Mesendoderm (in vitro differentiated cells): ENCODE measurements around the gene KDF1.

Experiments
- DNase-seq: peaks from one replicate; pipeline ENCODE4 v3.0.0; 2013
- H2AK5ac ChIP-seq: 2 replicates; pipeline ENCODE4 v1.6.1; 2013; ENCODE audit warnings: low read length, inconsistent platforms
- H2BK120ac ChIP-seq: 2 replicates; pipeline ENCODE4 v1.6.1; 2013; ENCODE audit warnings: low read depth, mild to moderate bottlenecking, low read length, moderate library complexity, mixed read lengths
- H2BK15ac ChIP-seq: replicated peaks from 2 replicates; pipeline ENCODE4 v1.6.1; 2013; ENCODE audit warnings: low read depth, mild to moderate bottlenecking, moderate library complexity
- H2BK5ac ChIP-seq: 2 replicates; pipeline ENCODE4 v1.6.1; 2013; ENCODE audit warnings: low read length, inconsistent platforms
- H3K18ac ChIP-seq: 2 replicates; pipeline ENCODE4 v1.6.1; 2013; ENCODE audit warnings: mild to moderate bottlenecking, low read length, mixed read lengths
- H3K23ac ChIP-seq: one replicate; pipeline ENCODE4 v1.6.1; 2013; ENCODE audit warnings: low read length
- H3K27ac ChIP-seq: 2 replicates; pipeline ENCODE4 v1.5.1; 2013; ENCODE audit warnings: low read depth, mild to moderate bottlenecking, inconsistent platforms, low read length, moderate library complexity
- H3K27me3 ChIP-seq: 2 replicates; pipeline ENCODE4 v1.6.1; 2013; ENCODE audit warnings: low read length, control low read depth, mild to moderate bottlenecking, inconsistent platforms; ENCODE audit not compliant: insufficient read depth, poor library complexity
- H3K36me3 ChIP-seq: 2 replicates; pipeline ENCODE4 v1.6.1; 2013; ENCODE audit warnings: low read length, inconsistent platforms; ENCODE audit not compliant: control insufficient read depth, insufficient read depth
- H3K4ac ChIP-seq: one replicate; pipeline ENCODE4 v1.6.1; 2013; ENCODE audit warnings: low read depth, mild to moderate bottlenecking, low read length, moderate library complexity
- H3K4me1 ChIP-seq: 2 replicates; pipeline ENCODE4 v1.6.1; 2013; ENCODE audit warnings: low read depth, low read length, inconsistent platforms; ENCODE audit not compliant: control insufficient read depth
- H3K4me2 ChIP-seq: 2 replicates; pipeline ENCODE4 v1.6.1; 2013; ENCODE audit warnings: low read length
- H3K4me3 ChIP-seq: 2 replicates; pipeline ENCODE4 v1.5.1; 2013; ENCODE audit warnings: mild to moderate bottlenecking, low read length
- H3K56ac ChIP-seq: one replicate; pipeline ENCODE4 v1.6.1; 2013; ENCODE audit warnings: low read length
- H3K79me1 ChIP-seq: 2 replicates; pipeline ENCODE4 v1.6.1; 2013; ENCODE audit warnings: low read length, inconsistent platforms
- H3K79me2 ChIP-seq: 2 replicates; pipeline ENCODE4 v1.6.1; 2013; ENCODE audit warnings: mild to moderate bottlenecking, low read length; ENCODE audit not compliant: control insufficient read depth, insufficient read depth
- H3K9ac ChIP-seq: 2 replicates; pipeline ENCODE4 v1.6.1; 2013; ENCODE audit warnings: low read length, inconsistent platforms
- H4K5ac ChIP-seq: one replicate; pipeline ENCODE4 v1.6.1; 2013; ENCODE audit warnings: low read length
- H4K8ac ChIP-seq: one replicate; pipeline ENCODE4 v1.6.1; 2013; ENCODE audit warnings: low read depth, mild to moderate bottlenecking, control low read depth, low read length, moderate library complexity
- WGBS: extraction: QIAGEN DNeasy Blood & Tissue Kit; methylation state at CpG from one replicate; pipeline ENCODE4 v1.1.7; 2013; ENCODE audit warnings: low lambda C conversion rate, missing lambda C conversion rate; ENCODE audit not compliant: insufficient coverage; ENCODE audit errors: extremely low coverage; 5-methylcytosine and 5-hydroxymethylcytosine counted together

Gene KDF1

GRCh38 chr1:26978901-26979300, 18.6 kb upstream of the KDF1 start:
- H3K36me3 ChIP-seq, result no peaks in the 10 kb centered on the region
- H3K23ac ChIP-seq, result no peak overlapping the region
- no peaks in the 10 kb centered on the region for H3K4me1 ChIP-seq
- no peaks in the 10 kb centered on the region for H3K79me2 ChIP-seq
- no peak overlapping the region for H4K8ac ChIP-seq
- H3K18ac ChIP-seq, result no peak overlapping the region
- H2AK5ac ChIP-seq, result no peak overlapping the region
- H2BK15ac ChIP-seq, result no peak overlapping the region
- no peak overlapping the region for H3K4ac ChIP-seq
- no peak overlapping the region for H3K27ac ChIP-seq
- no peak overlapping the region for H3K56ac ChIP-seq
- H2BK120ac ChIP-seq, result no peak overlapping the region
- H4K5ac ChIP-seq, result no peak overlapping the region
- H3K27me3 ChIP-seq, result no peaks in the 10 kb centered on the region
- no peak overlapping the region for H3K4me2 ChIP-seq
- no peak overlapping the region for H2BK5ac ChIP-seq
- no CpG with 5 or more reads among the region's 2 CpGs for WGBS
- no peaks in the 10 kb centered on the region for H3K79me1 ChIP-seq
- no peak overlapping the region for H3K4me3 ChIP-seq
- H3K9ac ChIP-seq, result no peak overlapping the region
- no peak for DNase-seq

- no peak for DNase-seq
- Histone ChIP-seq H2BK120ac (no peak overlapping the region), H2BK15ac (no peak overlapping the region), H3K56ac (no peak overlapping the region), H3K23ac (no peak overlapping the region), H3K79me1 (no peaks in the 10 kb centered on the region), H3K18ac (no peak overlapping the region), H3K4me1 (no peaks in the 10 kb centered on the region), H3K4me3 (no peak overlapping the region), H3K36me3 (no peaks in the 10 kb centered on the region), H3K9ac (no peak overlapping the region), H2BK5ac (no peak overlapping the region), H3K4ac (no peak overlapping the region), H3K79me2 (no peaks in the 10 kb centered on the region), H3K27ac (no peak overlapping the region), H4K8ac (no peak overlapping the region), H3K4me2 (no peak overlapping the region), H4K5ac (no peak overlapping the region), H3K27me3 (no peaks in the 10 kb centered on the region), H2AK5ac (no peak overlapping the region)
- WGBS, result no CpG with 5 or more reads among the region's 3 CpGs
These were observed 16.6 kb upstream of the KDF1 start for GRCh38 chr1:26976621-26977510.

GRCh38 chr1:26972821-26973220, 12.6 kb upstream of the KDF1 start:
- H3K27me3 ChIP-seq, result no peaks in the 10 kb centered on the region
- no peak overlapping the region for H3K23ac ChIP-seq
- no peak overlapping the region for H3K9ac ChIP-seq
- no peak overlapping the region for H3K18ac ChIP-seq
- H2AK5ac ChIP-seq, result no peak overlapping the region
- H4K5ac ChIP-seq, result no peak overlapping the region
- H3K79me2 ChIP-seq, result no peaks in the 10 kb centered on the region
- no peak overlapping the region for H3K27ac ChIP-seq
- no peak overlapping the region for H2BK120ac ChIP-seq
- WGBS, result no CpG with 5 or more reads among the region's 4 CpGs
- H3K4me3 ChIP-seq, result no peak overlapping the region
- no peaks in the 10 kb centered on the region for H3K4me1 ChIP-seq
- no peak overlapping the region for H3K4ac ChIP-seq
- no peaks in the 10 kb centered on the region for H3K79me1 ChIP-seq
- H3K36me3 ChIP-seq, result no peaks in the 10 kb centered on the region
- no peak overlapping the region for H3K56ac ChIP-seq
- no peak overlapping the region for H2BK15ac ChIP-seq
- H4K8ac ChIP-seq, result no peak overlapping the region
- no peak for DNase-seq
- H3K4me2 ChIP-seq, result no peak overlapping the region
- no peak overlapping the region for H2BK5ac ChIP-seq

- H2AK5ac ChIP-seq, result no peak overlapping the region
- no peak overlapping the region for H2BK120ac ChIP-seq
- H2BK15ac ChIP-seq, result no peak overlapping the region
- no peaks in the 10 kb centered on the region for H3K4me1 ChIP-seq
- no peak overlapping the region for H3K23ac ChIP-seq
- no peaks in the 10 kb centered on the region for H3K79me2 ChIP-seq
- no peak overlapping the region for H3K27ac ChIP-seq
- no peaks in the 10 kb centered on the region for H3K79me1 ChIP-seq
- no peak overlapping the region for H3K4ac ChIP-seq
- H2BK5ac ChIP-seq, result no peak overlapping the region
- H3K4me3 ChIP-seq, result no peak overlapping the region
- no peak overlapping the region for H4K5ac ChIP-seq
- no peaks in the 10 kb centered on the region for H3K36me3 ChIP-seq
- no peak overlapping the region for H3K18ac ChIP-seq
- no peak for DNase-seq
- H3K56ac ChIP-seq, result no peak overlapping the region
- no peak overlapping the region for H4K8ac ChIP-seq
- no peak overlapping the region for H3K4me2 ChIP-seq
- H3K9ac ChIP-seq, result no peak overlapping the region
- WGBS, result no CpG with 5 or more reads among the region's 6 CpGs
- no peaks in the 10 kb centered on the region for H3K27me3 ChIP-seq
These were observed 12.1 kb upstream of the KDF1 start for GRCh38 chr1:26972390-26972789.

- Histone ChIP-seq H4K5ac (no peak overlapping the region), H3K79me2 (no peaks in the 10 kb centered on the region), H2AK5ac (no peak overlapping the region), H3K23ac (no peak overlapping the region), H3K27ac (no peak overlapping the region), H3K9ac (no peak overlapping the region), H3K79me1 (no peaks in the 10 kb centered on the region), H4K8ac (no peak overlapping the region), H3K27me3 (no peaks in the 10 kb centered on the region), H3K56ac (no peak overlapping the region), H3K4me1 (no peaks in the 10 kb centered on the region), H2BK15ac (no peak overlapping the region), H3K36me3 (no peaks in the 10 kb centered on the region), H3K4me2 (no peak overlapping the region), H3K4me3 (no peak overlapping the region), H3K4ac (no peak overlapping the region), H3K18ac (no peak overlapping the region), H2BK5ac (no peak overlapping the region), H2BK120ac (no peak overlapping the region)
- no peak for DNase-seq
- WGBS, result no CpG with 5 or more reads among the region's 3 CpGs
These were observed 11.3 kb upstream of the KDF1 start for GRCh38 chr1:26971590-26971989.

GRCh38 chr1:26970810-26971209, 10.5 kb upstream of the KDF1 start:
- no peaks in the 10 kb centered on the region for H3K79me1 ChIP-seq
- no peak overlapping the region for H3K27ac ChIP-seq
- no peak for DNase-seq
- no CpG with 5 or more reads among the region's 7 CpGs for WGBS
- H3K4ac ChIP-seq, result no peak overlapping the region
- H3K56ac ChIP-seq, result no peak overlapping the region
- no peak overlapping the region for H2BK120ac ChIP-seq
- no peak overlapping the region for H2AK5ac ChIP-seq
- no peak overlapping the region for H3K23ac ChIP-seq
- H3K9ac ChIP-seq, result no peak overlapping the region
- H3K4me3 ChIP-seq, result no peak overlapping the region
- H2BK5ac ChIP-seq, result no peak overlapping the region
- no peak overlapping the region for H4K8ac ChIP-seq
- no peaks in the 10 kb centered on the region for H3K4me1 ChIP-seq
- no peak overlapping the region for H4K5ac ChIP-seq
- H3K36me3 ChIP-seq, result no peaks in the 10 kb centered on the region
- H3K4me2 ChIP-seq, result no peak overlapping the region
- no peaks in the 10 kb centered on the region for H3K27me3 ChIP-seq
- H3K79me2 ChIP-seq, result no peaks in the 10 kb centered on the region
- no peak overlapping the region for H3K18ac ChIP-seq
- no peak overlapping the region for H2BK15ac ChIP-seq
